Activated B cell treated with CpG ODN at 0.5 μM for 24 hours (primary cell): ENCODE results near the gene HK1. TPM values are rescaled to one million over a fixed set of nuclear protein-coding genes. Genes with fewer than 3 reads are reported as not detected.

ENCODE experiments used
- ATAC-seq: fragments of 200-7000 bp; cut with Tn5 transposase; one replicate; pipeline ENCODE4 v1.10.0; 2021; ENCODE audit warnings: low read depth, mild to moderate bottlenecking, moderate library complexity
- CTCF ChIA-PET: fragments of 350-600 bp; sonication (Branson Sonifier 250); formaldehyde crosslinking; loops from one replicate; lab custom pipeline; 2021; ENCODE audit warnings: antibody characterized with exemption; lab: Charles Lee
- POLR2A ChIA-PET: fragments of 350-600 bp; sonication (Branson Sonifier 250); formaldehyde crosslinking; loops from one replicate; lab custom pipeline; 2021; ENCODE audit warnings: antibody characterized with exemption; lab: Charles Lee
- DNase-seq: peaks from one replicate; pipeline ENCODE4 v3.0.0; 2022
- H3K27ac Mint-ChIP-seq: one replicate; pipeline ENCODE4 v1.8.0; 2020; ENCODE audit warnings: mixed read lengths
- H3K27me3 Mint-ChIP-seq: one replicate; pipeline ENCODE4 v1.8.0; 2021; ENCODE audit warnings: mixed read lengths
- H3K36me3 Mint-ChIP-seq: one replicate; pipeline ENCODE4 v1.8.0; 2021; ENCODE audit warnings: low read depth, mixed read lengths
- H3K4me1 Mint-ChIP-seq: one replicate; pipeline ENCODE4 v1.8.0; 2021; ENCODE audit warnings: mixed read lengths
- H3K4me3 Mint-ChIP-seq: one replicate; pipeline ENCODE4 v1.8.0; 2020; ENCODE audit warnings: mild to moderate bottlenecking, mixed read lengths
- H3K9me3 Mint-ChIP-seq: one replicate; pipeline ENCODE4 v1.8.0; 2020; ENCODE audit warnings: mixed read lengths
- CTCF ChIP-seq: fragments of 200-600 bp; IDR thresholded peaks from one replicate; pipeline ENCODE4 v1.8.0; 2022; ENCODE audit warnings: antibody characterized with exemption, mild to moderate bottlenecking
- intact Hi-C: fragments of 100-400 bp; cut with micrococcal nuclease; formaldehyde crosslinking; loops from one replicate; pipeline ENCODE4 v1.15.1; 2024
- total RNA-seq: library from RNA; stranded (reverse); gene quantifications from 2 replicates; pipeline ENCODE4 v1.2.3, GENCODE V29; 2022

HK1 gene
- total RNA-seq, 1 donor from 2014 or later, result 47.2 TPM

GRCh38 chr10:69285699-69286098 lies 7.4 kb downstream of the HK1 start:
- DNase-seq, result no peak
- ChIA-PET POLR2A (no interaction called here), CTCF (no interaction called here)
- ATAC-seq, result no peak
- no peaks in the 10 kb centered on the region for H3K27me3 Mint-ChIP-seq
- H3K9me3 Mint-ChIP-seq, result no peaks in the 10 kb centered on the region
- no peak overlapping the region for H3K4me3 Mint-ChIP-seq
- H3K4me1 Mint-ChIP-seq, result no peaks in the 10 kb centered on the region
- TF ChIP-seq CTCF, result no peak
- no peak overlapping the region for H3K27ac Mint-ChIP-seq
- H3K36me3 Mint-ChIP-seq, result no peaks in the 10 kb centered on the region
- intact Hi-C loops, result no loop called here

- POLR2A ChIA-PET, result no interaction called here
- intact Hi-C loops, result no loop called here
- no peaks in the 10 kb centered on the region for H3K36me3 Mint-ChIP-seq
- CTCF ChIA-PET, result no interaction called here
- no peaks in the 10 kb centered on the region for H3K9me3 Mint-ChIP-seq
- ATAC-seq (no peak), DNase-seq (no peak)
- no peaks in the 10 kb centered on the region for H3K4me1 Mint-ChIP-seq
- no peaks in the 10 kb centered on the region for H3K27me3 Mint-ChIP-seq
- H3K27ac Mint-ChIP-seq, result no peak overlapping the region
- TF ChIP-seq CTCF, result no peak
- no peak overlapping the region for H3K4me3 Mint-ChIP-seq
These were observed 8.9 kb downstream of the HK1 start for GRCh38 chr10:69287181-69287580.

- DNase-seq (no peak), ATAC-seq (no peak)
- TF ChIP-seq CTCF, result no peak
- Mint-ChIP-seq H3K27me3 (no peaks in the 10 kb centered on the region), H3K4me1 (no peaks in the 10 kb centered on the region), H3K9me3 (no peaks in the 10 kb centered on the region), H3K27ac (no peak overlapping the region), H3K36me3 (no peaks in the 10 kb centered on the region), H3K4me3 (no peak overlapping the region)
- intact Hi-C loops, result no loop called here
- ChIA-PET POLR2A (no interaction called here), CTCF (no interaction called here)
These were observed 12.7 kb downstream of the HK1 start for GRCh38 chr10:69290993-69291392.

- Mint-ChIP-seq H3K36me3 (no peaks in the 10 kb centered on the region), H3K4me3 (no peak overlapping the region), H3K9me3 (no peaks in the 10 kb centered on the region), H3K27me3 (no peaks in the 10 kb centered on the region), H3K27ac (no peak overlapping the region), H3K4me1 (no peaks in the 10 kb centered on the region)
- intact Hi-C loops, result no loop called here
- CTCF ChIA-PET, result no interaction called here
- ATAC-seq (no peak), DNase-seq (no peak)
- TF ChIP-seq CTCF, result no peak
- POLR2A ChIA-PET, result no interaction called here
These were observed 14.2 kb downstream of the HK1 start for GRCh38 chr10:69292459-69292858.

- ChIA-PET CTCF (no interaction called here), POLR2A (no interaction called here)
- H3K9me3 Mint-ChIP-seq, result no peaks in the 10 kb centered on the region
- ATAC-seq (no peak), DNase-seq (no peak)
- TF ChIP-seq CTCF, result no peak
- no peaks in the 10 kb centered on the region for H3K36me3 Mint-ChIP-seq
- no peak overlapping the region for H3K27ac Mint-ChIP-seq
- intact Hi-C loops, result no loop called here
- no peak overlapping the region for H3K4me3 Mint-ChIP-seq
- no peaks in the 10 kb centered on the region for H3K4me1 Mint-ChIP-seq
- H3K27me3 Mint-ChIP-seq, result no peaks in the 10 kb centered on the region
These were observed 16.8 kb downstream of the HK1 start for GRCh38 chr10:69295027-69295636.
